PC-9 (cell line): Measurements from ENCODE around the gene APC.

Experiments used
- CTCF ChIP-seq: fragments of 200-600 bp; sonication (generic); conservative IDR thresholded peaks from 2 replicates; pipeline ENCODE4 v1.6.1; 2017; ENCODE audit warnings: mixed run types, antibody characterized with exemption, mild to moderate bottlenecking, moderate library complexity
- EZH2 ChIP-seq: fragments of 200-600 bp; sonication (generic); IDR thresholded peaks from 2 replicates; pipeline ENCODE4 v1.8.0; 2017; ENCODE audit warnings: antibody characterized with exemption, low read depth

GRCh38 chr5:112886975-112887374 lies 149.3 kb downstream of the APC start:
- TF ChIP-seq CTCF (no peak), EZH2 (no peak)
